Measurements from ENCODE around the gene ZNF519.
"Not testable (repeated sequence)": the region's sequence is repeated elsewhere in the genome, so short reads cannot be mapped to it uniquely, and the experiment has no call there.

ZNF519 gene

GRCh38 chr18:14146771-14147170, 14.5 kb upstream of the ZNF519 start:
- not testable (repeated sequence) for DNase-seq

GRCh38 chr18:14145581-14146338, 13.5 kb upstream of the ZNF519 start:
- not testable (repeated sequence) for DNase-seq

GRCh38 chr18:14145021-14145420, 12.8 kb upstream of the ZNF519 start:
- DNase-seq = not testable (repeated sequence)

GRCh38 chr18:14144628-14144895, 12.3 kb upstream of the ZNF519 start:
- DNase-seq = no peak

- DNase-seq = not testable (repeated sequence)
Observed at GRCh38 chr18:14143871-14144627, 11.8 kb upstream of the ZNF519 start.

GRCh38 chr18:14143396-14143795, 11.2 kb upstream of the ZNF519 start:
- DNase-seq = not testable (repeated sequence)

- DNase-seq = not testable (repeated sequence)
Observed at GRCh38 chr18:14142177-14142576, 9.9 kb upstream of the ZNF519 start.

- not testable (repeated sequence) for DNase-seq
Observed at GRCh38 chr18:14139583-14139982, 7.3 kb upstream of the ZNF519 start.

- DNase-seq = not testable (repeated sequence)
Observed at GRCh38 chr18:14137971-14138370, 5.7 kb upstream of the ZNF519 start.

GRCh38 chr18:14131696-14132270, 452 bp downstream of the ZNF519 start:
- DNase-seq = not testable (repeated sequence)

GRCh38 chr18:14130804-14131203, 1.4 kb downstream of the ZNF519 start:
- not testable (repeated sequence) for DNase-seq

GRCh38 chr18:14124689-14125088, 7.5 kb downstream of the ZNF519 start:
- DNase-seq = no peak

GRCh38 chr18:14122097-14122496, 10.1 kb downstream of the ZNF519 start:
- DNase-seq = no peak

GRCh38 chr18:14120926-14121325, 11.3 kb downstream of the ZNF519 start:
- no peak for DNase-seq

GRCh38 chr18:14117606-14118005, 14.6 kb downstream of the ZNF519 start:
- no peak for DNase-seq

GRCh38 chr18:14106906-14107305, 25.3 kb downstream of the ZNF519 start:
- DNase-seq = no peak

- no peak for DNase-seq
Observed at GRCh38 chr18:14104906-14105748, 27.1 kb downstream of the ZNF519 start.

- DNase-seq = no peak
Observed at GRCh38 chr18:14104201-14104600, 28.0 kb downstream of the ZNF519 start.

- DNase-seq = no peak
Observed at GRCh38 chr18:14100503-14101286, 31.5 kb downstream of the ZNF519 start.

- DNase-seq = no peak
Observed at GRCh38 chr18:14098428-14098827, 33.8 kb downstream of the ZNF519 start.

- no peak for DNase-seq
Observed at GRCh38 chr18:14097761-14098160, 34.5 kb downstream of the ZNF519 start.

- DNase-seq = no peak
Observed at GRCh38 chr18:14093307-14093915, 38.8 kb downstream of the ZNF519 start.
